ENCODE measurements around the gene ZNF763. TPM values are rescaled to one million over a fixed set of nuclear protein-coding genes. Genes with fewer than 3 reads are reported as not detected.
"Not testable (repeated sequence)": the region's sequence is repeated elsewhere in the genome, so short reads cannot be mapped to it uniquely, and the experiment has no call there.

The ZNF763 gene
- 0.40 and 0.51 TPM in 2 replicates for total RNA-seq (2014; rRNA removed; shearing (Covaris generic))

DNA sequence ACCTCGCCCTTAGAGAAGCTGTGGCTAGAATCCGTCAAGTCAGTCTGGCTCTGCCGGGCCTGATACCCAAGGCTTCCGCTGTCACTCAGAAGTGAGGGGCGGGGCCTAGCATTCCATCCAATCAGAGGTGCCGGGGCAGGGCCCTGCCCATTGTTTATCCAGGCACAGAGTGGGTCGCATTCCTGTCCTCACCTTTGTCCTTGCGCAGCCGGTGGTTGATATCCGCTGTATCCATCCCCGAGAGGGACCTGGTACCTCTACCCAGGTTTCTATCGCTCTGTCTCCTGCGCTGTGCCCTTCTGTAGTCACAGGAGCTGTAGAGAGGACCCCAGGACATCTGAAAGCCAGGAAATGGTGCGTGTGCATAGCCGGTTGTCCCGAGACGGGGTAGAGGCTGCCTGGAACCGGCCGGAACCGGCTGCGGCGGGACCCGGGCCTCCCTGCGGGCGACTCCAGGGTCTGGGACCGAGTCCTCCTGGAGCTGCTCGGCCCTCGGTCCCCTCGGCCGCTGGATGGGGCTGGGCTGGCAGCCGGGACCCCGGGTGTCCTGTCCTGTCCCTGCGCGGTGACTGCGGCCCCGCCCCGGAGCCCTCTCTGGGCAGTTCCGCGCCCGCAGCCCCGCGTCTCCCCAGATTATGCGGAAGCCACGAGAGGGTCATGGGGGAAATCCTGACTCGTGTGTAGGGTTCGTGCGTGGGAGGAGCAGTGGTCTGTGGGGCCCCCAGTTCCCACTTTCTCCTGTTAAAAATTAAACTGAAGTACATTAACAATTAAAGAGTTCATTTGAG is at the start of gene ZNF763:
TSS of gene ZNF763 (plus strand) at position 183 of the 788 bp plus-strand sequence. CDS start at position 352, 169 bp downstream.
- H3K4me1 ChIP-seq = no peaks in the 10 kb centered on the region
- H3K4me3 ChIP-seq = peak within 1 kb of the TSS; percentile 68
- no peaks in the 10 kb centered on the region for H3K27me3 ChIP-seq
- no peaks in the 10 kb centered on the region for H3K9me3 ChIP-seq (replicated peaks)
- peak within 1 kb of the TSS; percentile 10; the same call in 1 of the 2 replicates for H3K27ac ChIP-seq
- peak; percentile 89 to 93 for DNase-seq
- H3K36me3 ChIP-seq = no peaks in the 10 kb centered on the region

GRCh38 chr19:11921852-11922495 is 42.9 kb upstream of the ZNF763 start:
- Histone ChIP-seq H3K4me3 (no peak overlapping the region), H3K4me1 (no peaks in the 10 kb centered on the region), H3K27ac (no peak overlapping the region), H3K27me3 (no peaks in the 10 kb centered on the region), H3K36me3 (no peaks in the 10 kb centered on the region), H3K9me3 (replicated peaks) (peaks cover 5% of the 10 kb centered on the region; the same call in 1 of the 2 replicates)
- DNase-seq = no peak

DNA sequence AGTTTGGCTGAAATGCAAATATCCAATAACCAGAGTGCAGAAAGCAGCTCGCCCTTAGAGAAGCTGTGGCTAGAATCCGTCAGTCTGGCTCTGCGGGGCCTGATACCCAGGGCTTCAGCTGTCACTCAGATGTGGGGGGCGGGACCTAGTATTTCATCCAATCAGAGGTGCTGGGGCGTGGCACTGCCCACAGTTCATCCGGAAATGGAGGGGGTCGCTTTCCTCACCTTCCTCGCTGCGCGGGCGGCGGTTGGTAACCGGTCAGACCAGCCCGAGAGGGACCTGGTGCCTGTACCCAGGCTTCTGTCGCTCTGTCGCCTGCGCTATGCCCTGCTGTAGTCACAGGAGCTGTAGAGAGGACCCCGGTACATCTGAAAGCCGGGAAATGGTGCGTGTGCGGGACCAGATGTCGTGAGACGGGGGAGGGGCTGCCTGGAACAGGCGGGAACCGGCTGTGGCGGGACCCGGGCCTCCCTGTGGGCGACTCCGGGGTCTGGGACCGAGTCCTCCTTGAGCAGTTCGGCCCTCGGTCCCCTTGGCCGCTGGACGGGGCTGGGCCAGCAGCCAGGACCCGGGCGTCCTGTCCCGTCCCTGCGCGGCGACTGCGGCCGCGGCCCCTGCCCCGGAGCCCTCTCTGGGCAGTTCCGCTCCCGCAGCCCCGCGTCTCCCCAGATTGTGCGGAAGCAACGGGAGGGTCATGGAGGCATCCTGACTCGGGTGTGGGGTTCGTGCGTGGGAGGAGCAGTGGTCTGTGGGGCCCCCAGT is 39.8 kb upstream of the ZNF763 start, which contains the start of gene ZNF700:
TSS of gene ZNF700 (plus strand) at position 222 of the 765 bp plus-strand sequence. CDS start at position 326, 104 bp downstream.
- no peaks in the 10 kb centered on the region for H3K27me3 ChIP-seq
- peak; percentile 97 to 99 for DNase-seq
- no peaks in the 10 kb centered on the region for H3K4me1 ChIP-seq
- H3K27ac ChIP-seq = peak within 1 kb of the TSS; percentile 76
- peak within 1 kb of the TSS; percentile 77 for H3K4me3 ChIP-seq
- 0 out of 2 replicates have a peak, but pooled peaks cover 5% of the 10 kb centered on the region for H3K9me3 ChIP-seq (replicated peaks)
- H3K36me3 ChIP-seq = peaks cover 2% of the 10 kb centered on the region; the same call in 1 of the 2 replicates

DNA sequence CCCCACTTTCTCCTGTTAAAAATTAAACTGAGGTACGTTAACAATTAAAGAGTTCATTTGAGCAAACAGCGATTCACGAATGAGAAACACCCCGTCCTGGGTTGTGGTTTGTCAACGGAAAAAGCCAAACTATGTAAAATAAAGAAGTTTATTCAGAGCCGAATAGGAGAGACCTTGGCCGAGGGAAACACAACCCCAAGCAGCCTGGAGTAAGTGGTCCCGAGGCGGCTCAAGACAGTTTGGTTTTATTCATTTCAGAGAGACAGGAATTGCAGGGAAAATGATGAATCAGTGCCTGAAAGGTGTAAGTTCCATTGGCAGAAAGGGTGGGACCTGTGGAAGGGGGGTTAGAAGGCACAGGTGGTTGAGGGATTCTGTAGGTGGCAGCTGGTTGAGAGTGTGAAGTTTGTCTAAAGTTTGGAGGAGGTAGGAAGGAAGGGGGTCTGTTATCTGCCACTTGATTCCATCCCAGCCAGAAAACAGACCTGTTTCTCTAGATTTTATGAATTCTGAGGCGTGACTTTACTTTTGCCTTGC is 39.1 kb upstream of the ZNF763 start:
- Histone ChIP-seq H3K4me3 (peak overlapping the region; percentile 77), H3K27ac (peak overlapping the region; percentile 76)

DNA sequence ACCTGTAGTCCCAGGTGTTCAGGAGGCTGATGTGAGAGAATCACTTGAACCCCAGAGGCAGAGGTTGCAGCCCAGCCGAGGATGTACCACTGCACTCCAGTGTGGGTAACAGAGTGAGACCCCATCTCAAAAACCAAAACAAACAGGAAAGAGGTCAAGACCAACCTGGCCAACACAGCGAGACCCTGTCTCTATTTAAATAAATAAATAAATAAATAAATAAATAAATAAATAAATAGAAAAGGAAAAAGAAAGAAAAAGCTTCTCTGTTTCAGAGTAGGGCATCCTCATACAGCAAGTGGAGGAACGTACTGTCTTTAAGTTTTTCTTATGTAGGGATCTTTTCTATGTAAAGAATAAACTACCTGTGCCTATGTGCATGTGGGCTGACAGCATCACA is 37.6 kb upstream of the ZNF763 start:
- Histone ChIP-seq H3K9me3 (replicated peaks) (0 out of 2 replicates have a peak, but pooled peaks cover 5% of the 10 kb centered on the region), H3K4me1 (no peaks in the 10 kb centered on the region), H3K4me3 (no peak overlapping the region), H3K36me3 (peaks cover 6% of the 10 kb centered on the region), H3K27ac (no peak overlapping the region), H3K27me3 (no peaks in the 10 kb centered on the region)
- no peak for DNase-seq

More for the DNA sequence above, 39.1 kb upstream of the ZNF763 start:
- not testable (repeated sequence) for H3K4me1 ChIP-seq; H3K36me3 ChIP-seq; DNase-seq; H3K27me3 ChIP-seq; H3K9me3 ChIP-seq (replicated peaks)

- no peaks in the 10 kb centered on the region for H3K4me1 ChIP-seq
- peaks cover 8% of the 10 kb centered on the region for H3K9me3 ChIP-seq (replicated peaks)
- no peak overlapping the region for H3K27ac ChIP-seq
- no peak for DNase-seq
- peaks cover 9% of the 10 kb centered on the region for H3K36me3 ChIP-seq
- no peaks in the 10 kb centered on the region for H3K27me3 ChIP-seq
- H3K4me3 ChIP-seq = no peak overlapping the region
Observed at GRCh38 chr19:11931051-11931450, 33.8 kb upstream of the ZNF763 start.

DNA sequence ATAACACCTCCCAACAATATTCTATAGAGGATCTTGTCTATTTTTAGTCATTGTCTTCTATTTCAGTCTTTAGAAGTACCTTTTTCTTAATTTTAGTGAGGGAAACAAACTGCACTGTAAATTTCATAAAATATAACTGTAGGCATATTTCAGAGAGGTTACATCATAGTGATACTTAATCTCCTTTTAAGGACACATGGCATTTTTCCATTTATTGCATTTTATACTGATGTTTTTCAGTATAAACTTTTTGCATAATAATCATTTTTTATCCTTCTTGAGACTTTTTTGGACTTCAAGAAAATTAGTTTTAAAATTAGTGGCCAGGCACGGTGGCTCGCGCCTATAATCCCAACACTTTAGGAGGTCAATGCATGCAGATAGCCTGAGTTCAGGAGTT is 33.3 kb upstream of the ZNF763 start:
- no peak overlapping the region for H3K27ac ChIP-seq
- H3K4me3 ChIP-seq = no peak overlapping the region
- no peak for DNase-seq
- no peaks in the 10 kb centered on the region for H3K4me1 ChIP-seq
- peaks cover 9% of the 10 kb centered on the region for H3K36me3 ChIP-seq
- H3K27me3 ChIP-seq = no peaks in the 10 kb centered on the region
- peaks cover 8% of the 10 kb centered on the region for H3K9me3 ChIP-seq (replicated peaks)

DNA sequence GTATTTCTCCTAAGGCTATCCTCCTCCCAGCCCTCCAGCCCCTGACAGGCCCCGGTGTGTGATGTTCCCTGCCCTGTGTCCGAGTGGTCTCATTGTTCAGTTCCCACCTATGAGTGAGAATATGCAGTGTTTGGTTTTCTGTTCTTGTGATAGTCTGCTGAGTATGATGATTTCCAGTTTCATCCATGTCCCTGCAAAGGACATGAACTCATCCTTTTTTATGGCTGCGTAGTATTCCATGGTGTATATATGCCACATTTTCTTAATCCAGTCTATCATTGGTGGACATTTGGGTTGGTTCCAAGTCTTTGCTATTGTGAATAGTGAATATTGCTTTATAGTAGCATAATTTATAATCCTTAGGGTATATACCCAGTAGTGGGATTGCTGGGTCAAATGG is 29.0 kb upstream of the ZNF763 start:
- H3K27me3 ChIP-seq, H3K27ac ChIP-seq, DNase-seq, H3K4me1 ChIP-seq, H3K4me3 ChIP-seq: not testable (repeated sequence)
- Histone ChIP-seq H3K36me3 (peaks cover 20% of the 10 kb centered on the region), H3K9me3 (replicated peaks) (peaks cover 32% of the 10 kb centered on the region)

DNA sequence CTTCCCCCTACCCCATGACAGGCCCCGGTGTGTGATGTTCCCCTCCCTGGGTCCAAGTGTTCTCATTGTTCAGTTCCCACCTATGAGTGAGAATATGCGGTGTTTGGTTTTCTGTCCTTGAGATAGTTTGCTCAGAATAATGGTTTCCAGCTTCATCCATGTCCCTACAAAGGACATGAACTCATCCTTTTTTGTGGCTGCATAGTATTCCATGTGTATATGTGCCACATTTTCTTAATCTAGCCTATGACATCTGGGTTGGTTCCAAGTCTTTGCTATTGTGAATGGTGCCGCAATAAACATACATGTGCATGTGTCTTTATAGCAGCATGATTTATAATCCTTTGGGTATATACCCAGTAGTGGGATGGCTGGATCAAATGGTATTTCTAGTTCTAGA is 26.5 kb upstream of the ZNF763 start:
- H3K27me3 ChIP-seq, H3K4me1 ChIP-seq, H3K4me3 ChIP-seq, DNase-seq, H3K27ac ChIP-seq: not testable (repeated sequence)
- Histone ChIP-seq H3K36me3 (peaks cover 34% of the 10 kb centered on the region), H3K9me3 (replicated peaks) (peaks cover 51% of the 10 kb centered on the region)

DNA sequence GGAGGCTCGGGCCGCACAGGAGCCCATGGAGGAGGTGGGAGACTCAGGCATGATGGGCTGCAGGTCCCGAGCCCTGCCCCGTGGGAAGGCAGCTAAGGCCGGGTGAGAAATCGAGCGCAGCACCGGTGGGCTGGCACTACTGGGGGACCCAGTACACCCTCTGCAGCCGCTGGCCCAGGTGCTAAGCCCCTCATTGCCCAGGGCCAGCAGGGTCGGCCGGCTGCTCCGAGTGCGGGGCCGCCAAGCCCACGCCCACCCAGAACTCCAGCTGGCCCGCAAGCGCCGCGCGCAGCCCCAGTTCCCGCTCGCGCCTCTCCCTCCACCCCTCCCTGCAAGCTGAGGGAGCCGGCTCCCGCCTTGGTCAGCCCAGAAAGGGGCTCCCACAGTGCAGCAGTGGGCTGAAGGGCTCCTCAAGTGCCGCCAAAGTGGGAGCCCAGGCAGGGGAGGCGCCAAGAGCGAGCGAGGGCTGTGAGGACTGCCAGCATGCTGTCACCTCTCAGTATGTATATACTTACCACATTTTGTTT is 23.4 kb upstream of the ZNF763 start:
- DNase-seq, H3K4me1 ChIP-seq, H3K27me3 ChIP-seq, H3K27ac ChIP-seq, H3K4me3 ChIP-seq: not testable (repeated sequence)
- Histone ChIP-seq H3K9me3 (replicated peaks) (peaks cover 64% of the 10 kb centered on the region), H3K36me3 (peaks cover 42% of the 10 kb centered on the region)

DNA sequence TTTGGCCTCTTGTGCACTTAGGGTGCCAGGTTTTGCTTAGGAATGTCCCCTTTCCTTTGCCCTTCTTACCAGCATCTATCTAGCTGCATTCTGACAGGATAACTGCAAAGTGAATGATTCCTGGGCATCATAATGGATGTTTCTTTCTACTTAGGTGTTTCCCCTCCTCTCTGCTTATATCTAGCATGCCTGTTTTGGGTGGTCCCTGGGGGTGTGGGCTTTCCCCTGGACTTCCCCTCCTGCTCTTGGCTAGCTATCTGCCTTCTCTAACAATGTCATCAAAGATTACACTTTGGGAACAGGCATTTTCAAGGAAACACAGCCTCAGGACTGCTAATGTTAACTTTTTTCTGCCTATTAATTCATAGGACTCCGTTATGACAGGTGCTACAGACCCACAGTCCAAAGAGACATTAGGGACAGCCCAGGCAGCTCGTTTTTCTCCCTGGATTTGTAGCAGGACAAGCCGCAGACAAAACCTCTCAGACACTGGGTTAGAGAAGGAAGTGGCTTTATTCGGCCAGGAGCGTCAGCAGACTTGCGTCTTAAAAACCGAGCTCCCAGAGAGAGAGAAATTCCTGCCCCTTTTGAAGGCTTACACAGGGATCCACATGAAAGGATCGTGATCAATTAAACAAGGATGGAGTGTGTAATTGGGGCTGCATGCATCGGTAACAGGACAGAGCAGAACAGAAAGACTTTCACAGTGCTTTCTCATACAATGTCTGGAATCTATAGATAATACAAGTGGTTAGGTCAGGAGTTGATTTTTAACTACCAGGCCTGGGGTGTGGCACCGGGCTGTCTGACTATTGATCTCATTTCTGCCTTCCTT is 22.6 kb upstream of the ZNF763 start:
- Histone ChIP-seq H3K27me3 (no peaks in the 10 kb centered on the region), H3K4me3 (no peak overlapping the region), H3K4me1 (no peaks in the 10 kb centered on the region), H3K36me3 (peaks cover 48% of the 10 kb centered on the region), H3K9me3 (replicated peaks) (peaks cover 68% of the 10 kb centered on the region), H3K27ac (no peak overlapping the region)
- DNase-seq = no peak

- no peak overlapping the region for H3K27ac ChIP-seq
- DNase-seq = peak in 1 of 2 experiments; percentile 31
- peaks cover 69% of the 10 kb centered on the region for H3K9me3 ChIP-seq (replicated peaks)
- H3K4me3 ChIP-seq = no peak overlapping the region
- no peaks in the 10 kb centered on the region for H3K4me1 ChIP-seq
- H3K36me3 ChIP-seq = peaks cover 53% of the 10 kb centered on the region
- H3K27me3 ChIP-seq = no peaks in the 10 kb centered on the region
Observed at GRCh38 chr19:11942843-11943108, 22.1 kb upstream of the ZNF763 start.

DNA sequence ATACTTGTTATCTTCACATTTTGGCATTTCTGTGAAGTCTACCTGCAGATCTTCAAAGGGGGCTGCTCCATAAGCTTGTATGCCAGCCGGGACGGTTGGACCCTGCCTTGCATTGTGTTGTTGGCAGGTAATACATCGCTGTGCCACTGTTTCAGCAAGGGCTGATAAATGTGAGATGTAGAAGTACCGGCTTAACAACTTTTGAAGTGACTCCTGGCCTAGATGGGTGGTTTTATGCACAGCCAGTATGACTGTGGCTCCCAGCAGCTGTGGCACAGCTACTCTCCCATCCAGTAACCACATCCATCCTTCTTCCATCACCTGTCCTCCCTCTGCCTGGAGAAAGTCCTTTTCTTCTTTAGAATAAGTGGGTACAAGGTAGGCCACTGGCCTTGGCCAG is 20.2 kb upstream of the ZNF763 start:
- Histone ChIP-seq H3K27ac (no peak overlapping the region), H3K4me1 (no peaks in the 10 kb centered on the region), H3K9me3 (replicated peaks) (peaks cover 71% of the 10 kb centered on the region), H3K27me3 (no peaks in the 10 kb centered on the region), H3K4me3 (no peak overlapping the region), H3K36me3 (peaks cover 68% of the 10 kb centered on the region)
- DNase-seq = no peak

DNA sequence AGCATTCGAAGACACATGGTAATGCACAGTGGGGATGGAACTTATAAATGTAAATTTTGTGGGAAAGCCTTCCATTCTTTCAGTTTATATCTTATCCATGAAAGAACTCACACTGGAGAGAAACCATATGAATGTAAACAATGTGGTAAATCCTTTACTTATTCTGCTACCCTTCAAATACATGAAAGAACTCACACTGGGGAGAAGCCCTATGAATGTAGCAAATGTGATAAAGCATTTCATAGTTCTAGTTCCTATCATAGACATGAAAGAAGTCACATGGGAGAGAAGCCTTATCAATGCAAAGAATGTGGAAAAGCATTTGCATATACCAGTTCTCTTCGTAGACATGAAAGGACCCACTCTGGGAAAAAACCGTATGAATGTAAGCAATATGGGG is 16.2 kb upstream of the ZNF763 start:
- Histone ChIP-seq H3K9me3 (replicated peaks) (peaks cover 69% of the 10 kb centered on the region), H3K4me1 (no peaks in the 10 kb centered on the region), H3K4me3 (no peak overlapping the region), H3K27ac (no peak overlapping the region), H3K27me3 (no peaks in the 10 kb centered on the region), H3K36me3 (peaks cover 61% of the 10 kb centered on the region)
- DNase-seq = no peak

All from SJCRH30 (cell line).